ENCODE measurements around the gene ACSL4.
"Not testable (repeated sequence)": the region's sequence is repeated elsewhere in the genome, so short reads cannot be mapped to it uniquely, and the experiment has no call there.

The ACSL4 gene

DNA sequence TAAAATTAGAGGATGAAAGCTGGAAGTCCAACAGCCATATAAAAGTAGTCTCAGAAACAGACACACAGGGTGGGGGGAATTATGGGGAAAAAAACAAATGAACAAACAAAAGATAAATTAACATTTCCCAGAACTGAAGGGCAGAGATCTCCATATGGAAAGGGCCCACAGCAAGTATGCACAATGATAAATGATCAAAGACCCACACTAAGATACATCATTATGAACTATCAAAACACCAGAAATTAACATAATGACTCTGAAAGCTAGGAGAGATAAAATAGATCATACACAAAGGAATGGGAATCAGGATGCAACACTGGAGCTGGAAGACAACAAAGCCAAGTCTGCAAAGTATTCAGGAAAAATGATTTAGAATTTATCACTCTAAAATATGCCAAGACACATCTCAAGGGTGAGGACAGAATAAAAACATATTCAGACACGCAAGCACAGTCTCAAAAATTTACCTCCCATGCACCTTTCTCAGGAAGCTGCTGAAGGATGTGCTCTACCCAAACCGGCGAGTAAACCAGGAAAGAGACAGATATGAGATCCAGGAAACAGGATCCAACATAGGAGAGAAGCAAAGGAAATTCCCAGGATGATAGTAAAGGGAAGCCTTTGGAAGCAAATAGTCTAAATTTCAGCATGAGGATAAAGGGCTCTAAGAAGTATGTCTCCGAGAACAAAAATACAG lies 77.4 kb downstream of the ACSL4 start:
- POLR2A ChIA-PET = no interaction called here
- DNase-seq (ENCODE audit: extremely low spot score) = no peak
- TF ChIP-seq, protein P1, sequence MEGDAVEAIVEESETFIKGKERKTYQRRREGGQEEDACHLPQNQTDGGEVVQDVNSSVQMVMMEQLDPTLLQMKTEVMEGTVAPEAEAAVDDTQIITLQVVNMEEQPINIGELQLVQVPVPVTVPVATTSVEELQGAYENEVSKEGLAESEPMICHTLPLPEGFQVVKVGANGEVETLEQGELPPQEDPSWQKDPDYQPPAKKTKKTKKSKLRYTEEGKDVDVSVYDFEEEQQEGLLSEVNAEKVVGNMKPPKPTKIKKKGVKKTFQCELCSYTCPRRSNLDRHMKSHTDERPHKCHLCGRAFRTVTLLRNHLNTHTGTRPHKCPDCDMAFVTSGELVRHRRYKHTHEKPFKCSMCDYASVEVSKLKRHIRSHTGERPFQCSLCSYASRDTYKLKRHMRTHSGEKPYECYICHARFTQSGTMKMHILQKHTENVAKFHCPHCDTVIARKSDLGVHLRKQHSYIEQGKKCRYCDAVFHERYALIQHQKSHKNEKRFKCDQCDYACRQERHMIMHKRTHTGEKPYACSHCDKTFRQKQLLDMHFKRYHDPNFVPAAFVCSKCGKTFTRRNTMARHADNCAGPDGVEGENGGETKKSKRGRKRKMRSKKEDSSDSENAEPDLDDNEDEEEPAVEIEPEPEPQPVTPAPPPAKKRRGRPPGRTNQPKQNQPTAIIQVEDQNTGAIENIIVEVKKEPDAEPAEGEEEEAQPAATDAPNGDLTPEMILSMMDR (IDR thresholded peaks at IDR 0.05; ENCODE audit: control extremely low read depth, extremely low read depth, low read depth, missing control alignments) = no peak
- CTCF ChIA-PET = no interaction called here

GRCh38 chrX:109654516-109655109 lies 78.4 kb downstream of the ACSL4 start:
- TF ChIP-seq, protein P1 (IDR thresholded peaks at IDR 0.05; ENCODE audit: control extremely low read depth, extremely low read depth, low read depth, missing control alignments) = no peak
- ChIA-PET CTCF (no interaction called here), POLR2A (no interaction called here)
- no peak for DNase-seq (ENCODE audit: extremely low spot score)

DNA sequence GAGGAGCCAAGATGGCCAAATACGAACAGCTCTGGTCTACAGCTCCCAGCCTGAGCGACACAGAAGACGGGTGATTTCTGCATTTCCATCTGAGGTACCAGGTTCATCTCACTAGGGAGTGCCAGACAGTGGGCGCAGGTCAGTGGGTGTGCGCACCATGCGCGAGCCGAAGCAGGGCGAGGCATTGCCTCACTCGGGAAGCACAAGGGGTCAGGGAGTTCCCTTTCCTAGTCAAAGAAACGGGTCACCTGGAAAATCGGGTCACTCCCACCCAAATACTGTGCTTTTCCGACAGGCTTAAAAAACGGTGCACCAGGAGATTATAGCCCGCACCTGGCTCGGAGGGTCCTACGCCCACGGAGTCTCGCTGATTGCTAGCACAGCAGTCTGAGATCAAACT lies 88.4 kb downstream of the ACSL4 start:
- CTCF ChIA-PET = interaction anchor here (3.1 kb wide), 1 partner anchor 10 kb away, joined by 11 read pairs; no protein-coding TSS in a partner anchor
- POLR2A ChIA-PET; DNase-seq (ENCODE audit: extremely low spot score): not testable (repeated sequence)

GRCh38 chrX:109643687-109644086 lies 89.4 kb downstream of the ACSL4 start:
- TF ChIP-seq, protein P1 (IDR thresholded peaks at IDR 0.05; ENCODE audit: control extremely low read depth, extremely low read depth, low read depth, missing control alignments) = no peak
- no peak for DNase-seq (ENCODE audit: extremely low spot score)
- ChIA-PET CTCF (interaction anchor here (0.9 to 3.1 kb wide), 3 partner anchors 9 to 40 kb away, joined by 3 to 11 read pairs (median 3); no protein-coding TSS in a partner anchor), POLR2A (no interaction called here)

- DNase-seq (ENCODE audit: extremely low spot score) = no peak
- CTCF ChIA-PET = interaction anchor here (0.9 to 1.4 kb wide), 2 partner anchors 44 to 153 kb away, joined by 3 to 4 read pairs; no protein-coding TSS in a partner anchor
- POLR2A ChIA-PET = no interaction called here
- TF ChIP-seq, protein P1 (IDR thresholded peaks at IDR 0.05; ENCODE audit: control extremely low read depth, extremely low read depth, low read depth, missing control alignments) = no peak
Observed at GRCh38 chrX:109638158-109638557, 94.9 kb downstream of the ACSL4 start.

DNA sequence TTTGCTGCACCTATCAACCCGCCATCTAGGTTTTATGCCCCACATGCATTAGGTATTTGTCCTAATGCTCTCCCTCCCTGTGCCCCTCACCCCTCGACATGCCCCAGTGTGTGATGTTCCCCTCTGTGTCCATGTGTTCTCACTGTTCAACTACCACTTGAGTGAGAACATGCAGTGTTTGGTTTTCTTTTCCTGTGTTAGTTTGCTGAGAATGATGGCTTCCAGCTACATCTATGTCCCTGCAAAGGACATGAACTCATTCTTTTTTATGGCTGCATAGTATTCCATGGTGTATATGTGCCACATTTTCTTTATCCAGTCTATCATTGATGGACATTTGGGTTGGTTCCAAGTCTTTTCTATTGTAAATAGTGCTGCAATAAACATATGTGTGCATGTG lies 95.6 kb downstream of the ACSL4 start:
- CTCF ChIA-PET; DNase-seq (ENCODE audit: extremely low spot score); POLR2A ChIA-PET: not testable (repeated sequence)

DNA sequence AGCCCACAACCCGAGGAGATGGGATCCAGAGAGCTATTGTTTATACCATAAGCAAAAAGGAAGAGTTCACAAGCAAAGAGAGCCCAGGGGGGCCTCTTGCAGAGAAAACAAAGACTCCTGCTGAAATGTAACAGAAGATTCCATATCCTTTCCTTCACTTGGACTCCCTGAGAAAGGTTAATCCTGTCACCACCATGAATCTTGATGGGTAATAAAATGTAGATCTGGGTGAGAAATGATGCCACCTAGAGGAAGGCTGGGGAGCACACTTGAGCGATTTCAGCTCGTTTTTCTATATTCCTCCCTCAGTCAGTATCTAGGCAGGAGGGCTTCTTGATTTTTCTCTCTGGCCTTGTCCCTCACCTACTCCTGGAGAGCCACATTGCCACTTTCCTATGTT lies 97.9 kb downstream of the ACSL4 start:
- TF ChIP-seq, protein P1 (IDR thresholded peaks at IDR 0.05; ENCODE audit: control extremely low read depth, extremely low read depth, low read depth, missing control alignments) = peak; percentile 21
- CTCF ChIA-PET = interaction anchor here (0.9 to 3.7 kb wide), 10 partner anchors 9 to 256 kb away, joined by 3 to 32 read pairs (median 6); partner anchors contain the start of gene KCNE5
- POLR2A ChIA-PET = no interaction called here
- no peak for DNase-seq (ENCODE audit: extremely low spot score)
